OCI-LY3 (cell line): ENCODE measurements around the gene AGBL3.
"Not testable (repeated sequence)": the region's sequence is repeated elsewhere in the genome, so short reads cannot be mapped to it uniquely, and the experiment has no call there.

Source experiments
- CTCF ChIP-seq: fragments of 200-600, 300-600 bp; sonication (generic); IDR thresholded peaks from 2 replicates; pipeline ENCODE4 v1.5.1; 2014; ENCODE audit warnings: antibody characterized with exemption, low read length, low read depth
- EZH2phosphoT487 ChIP-seq: fragments of 200-600 bp; shearing (Covaris generic); IDR thresholded peaks from 2 replicates; pipeline ENCODE4 v1.6.1; 2018; ENCODE audit warnings: antibody characterized with exemption, mixed run types, low read depth

GRCh38 chr7:135170998-135171481, 184.7 kb downstream of the AGBL3 start:
- TF ChIP-seq CTCF, EZH2phosphoT487: not testable (repeated sequence)
